HepG2 (cell line): Measurements from ENCODE around the gene DNAAF6. TPM values are rescaled to one million over a fixed set of nuclear protein-coding genes. Genes with fewer than 3 reads are reported as not detected.

Experiments used
- ATAC-seq: fragments of 200-7000 bp; cut with Tn5 transposase; 3 replicates; pipeline ENCODE4 v1.9.1; 2020; ENCODE audit warnings: mild to moderate bottlenecking, moderate library complexity
- BruUV-seq: library from RNA; stranded (reverse); fragments of 400-500 nt; replicated peaks from 2 replicates; lab custom pipeline; 2021; lab: Mats Ljungman, UMichigan
- CTCF ChIA-PET: fragments of 300-600 bp; formaldehyde crosslinking; extraction: SDS; loops from one replicate; lab custom pipeline; 2021; ENCODE audit warnings: low total read pairs, inconsistent platforms, low intra/inter-chr PET ratio; lab: Yijun Ruan, JAX
- POLR2A ChIA-PET: fragments of 350-600 bp; sonication (Branson Sonifier 250); formaldehyde crosslinking; loops from one replicate; lab custom pipeline; 2020; ENCODE audit warnings: antibody characterized with exemption, inconsistent platforms; lab: Yijun Ruan, JAX
- DNase-seq: peaks from one replicate; pipeline ENCODE4 v3.0.0-alpha.2; 2015; ENCODE audit warnings: low spot score
- FAIRE-seq: peaks from 3 replicates; lab custom pipeline; 2011; peaks lifted over from hg19 to GRCh38; lab: Jason Lieb, UNC
- H2AFZ ChIP-seq: one replicate; pipeline ENCODE4 v1.6.1; 2011; ENCODE audit warnings: low read length, inconsistent platforms
- H3K27ac ChIP-seq: fragments of 300-600 bp; 3 replicates; pipeline ENCODE4 v1.8.0; 2011; ENCODE audit warnings: mixed run types, mild to moderate bottlenecking, mixed read lengths, low read length, inconsistent platforms; ENCODE audit not compliant: insufficient read depth; ENCODE audit errors: extremely low read length
- H3K27me3 ChIP-seq, 2 experiments: fragments of 200-600 bp in 1 of 2; 2 replicates in 1 of 2; 3 replicates in 1 of 2; pipeline versions ENCODE4 v1.6.0 to v1.8.0; 2011; ENCODE audit warnings: low read length in 2 of 2, mild to moderate bottlenecking in 2 of 2, moderate library complexity in 2 of 2, inconsistent platforms in 1 of 2; ENCODE audit not compliant: insufficient read depth in 2 of 2, control insufficient read depth in 1 of 2
- H3K36me3 ChIP-seq, 2 experiments: fragments of 200-600 bp in 1 of 2; replicated peaks in 1 of 2; 2 replicates in 1 of 2; 3 replicates in 1 of 2; pipeline versions ENCODE4 v1.5.1 to v1.8.0; 2011; ENCODE audit warnings: low read length in 2 of 2, inconsistent platforms in 1 of 2; ENCODE audit not compliant: insufficient read depth in 2 of 2, control insufficient read depth in 1 of 2
- H3K4me1 ChIP-seq: 2 replicates; pipeline ENCODE4 v1.5.1; 2012; ENCODE audit warnings: low read length, inconsistent platforms; ENCODE audit not compliant: insufficient read depth
- H3K4me2 ChIP-seq: 2 replicates; pipeline ENCODE4 v1.6.0; 2011; ENCODE audit warnings: low read depth, low read length, inconsistent platforms
- H3K4me3 ChIP-seq, 3 experiments: fragments of 200-600 bp in 1 of 3; sonication (generic), shearing (Covaris generic) in 1 of 3; replicated peaks in 1 of 3; 2 replicates each; pipeline ENCODE4 v1.5.1; 2011 to 2016; ENCODE audit warnings: low read length in 3 of 3, inconsistent platforms in 2 of 3, low read depth in 2 of 3, mild to moderate bottlenecking in 2 of 3, control low read depth in 1 of 3, mixed read lengths in 1 of 3; ENCODE audit not compliant: insufficient read depth in 1 of 3
- H3K79me2 ChIP-seq: one replicate; pipeline ENCODE4 v1.6.1; 2011; ENCODE audit warnings: low read length, inconsistent platforms; ENCODE audit not compliant: insufficient read depth
- H3K9ac ChIP-seq: 2 replicates; pipeline ENCODE4 v1.6.0; 2011; ENCODE audit warnings: mild to moderate bottlenecking, low read depth, low read length, inconsistent platforms; ENCODE audit not compliant: insufficient read depth
- H3K9me3 ChIP-seq: 2 replicates; pipeline ENCODE4 v1.5.1; 2012; ENCODE audit warnings: mild to moderate bottlenecking, low read length
- H4K20me1 ChIP-seq: 2 replicates; pipeline ENCODE4 v1.6.0; 2011; ENCODE audit warnings: inconsistent platforms, mild to moderate bottlenecking, low read length, moderate library complexity; ENCODE audit not compliant: insufficient read depth
- ATF7 ChIP-seq, 2 experiments: fragments of 450-650 bp in 1 of 2; sonication (generic) in 1 of 2; formaldehyde crosslinking in 1 of 2; IDR thresholded peaks; 2 replicates each; pipeline versions ENCODE4 v1.4.0 to v1.6.1; 2016 to 2020; ENCODE audit warnings: antibody characterized with exemption in 1 of 2, mild to moderate bottlenecking in 1 of 2, missing genetic modification reagents in 1 of 2
- ZNF468 ChIP-seq: sonication (generic); formaldehyde crosslinking; IDR thresholded peaks from 2 replicates; pipeline ENCODE4 v1.8.0; 2022; ENCODE audit warnings: mild to moderate bottlenecking, moderate library complexity, missing genetic modification reagents
- WGBS: methylation state at CpG from one replicate; pipeline ENCODE4 v1.1.6; 2017; ENCODE audit warnings: low lambda C conversion rate; 5-methylcytosine and 5-hydroxymethylcytosine counted together
- in situ Hi-C: cut with HindIII; loops from 2 replicates; pipeline ENCODE4 v1.10.0; 2017; ENCODE audit warnings: low pct_unique_long_range_greater_than_20kb; ENCODE audit not compliant: extremely low pct_ligation_motif_present
- intact Hi-C: fragments of 100-400 bp; cut with micrococcal nuclease; formaldehyde crosslinking; loops from one replicate; pipeline ENCODE4 v1.10.0; 2022; ENCODE audit not compliant: unreplicated experiment
- polyA plus RNA-seq, 8 experiments: library from polyadenylated mRNA; depleted of rRNA in 3 of 8; stranded (reverse) in 7 of 8; unstranded in 1 of 8; fragments of >200 nt; fragmentation: Illumina TruSeq in 4 of 8; extraction: Trizol in 4 of 8; gene quantifications; 2 replicates each; pipeline versions ENCODE4 v1.2.1 to v1.2.3, GENCODE V29; 2011 to 2016; ENCODE audit warnings: low read depth in 4 of 8, missing spikeins in 1 of 8, mixed read lengths in 1 of 8; ENCODE audit not compliant: insufficient read depth in 1 of 8
- total RNA-seq, 5 experiments: library from RNA; depleted of rRNA; stranded (reverse); fragments of >200 nt; fragmentation: Illumina TruSeq; extraction: Trizol; gene quantifications; 2 replicates each; pipeline ENCODE4 v1.2.3, GENCODE V29; 2016; ENCODE audit warnings: low read depth in 1 of 5
- TF ChIP-seq, protein P1 (sequence below): sonication (generic); formaldehyde crosslinking; IDR thresholded peaks from 2 replicates; pipeline ENCODE4 v1.8.0; 2022; ENCODE audit warnings: mild to moderate bottlenecking, missing genetic modification reagents, moderate library complexity

DNAAF6 gene
- total and polyA plus RNA-seq, 2 of the 13 experiments (the other 11 are each of a cell fraction or from before 2014, with no cell fraction given), result not detected

DNA sequence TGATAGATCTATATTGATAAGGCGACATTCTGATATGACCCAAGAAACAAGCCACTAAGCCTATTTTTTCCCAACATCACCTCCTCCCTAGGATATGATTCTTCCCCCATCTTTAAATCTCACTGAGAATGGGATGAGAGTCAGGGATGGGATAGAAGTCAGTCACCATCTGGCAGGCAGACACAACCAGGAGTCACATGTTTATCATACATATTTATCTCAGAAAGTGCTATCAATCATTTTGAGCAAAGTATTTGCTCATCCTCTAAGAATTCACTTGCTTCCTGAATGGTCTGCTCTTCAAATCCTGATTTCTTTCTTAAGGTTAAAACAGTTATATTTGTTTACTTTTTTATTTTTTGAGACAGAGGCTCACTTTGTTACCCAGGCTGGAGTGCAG, 20.3 kb downstream of the DNAAF6 start:
- no peak for DNase-seq
- no peak for FAIRE-seq
- no peak overlapping the region for H3K9ac ChIP-seq
- no peaks in the 10 kb centered on the region for H3K4me1 ChIP-seq
- no peak for TF ChIP-seq ZNF468 (CRISPR knock-in tag)
- intact Hi-C loops, result loop anchor here (5.0 kb wide), 1 partner anchor 376 kb away; no protein-coding TSS in a partner anchor
- no peak overlapping the region for H3K4me2 ChIP-seq
- WGBS, result 10% methylated on average over 1 of the region's 1 CpG
- H3K27me3 ChIP-seq, result no peaks in the 10 kb centered on the region
- no peak overlapping the region for H2AFZ ChIP-seq
- BruUV-seq, result no TSS peak
- H3K36me3 ChIP-seq, result no peaks in the 10 kb centered on the region
- ChIA-PET POLR2A (no interaction called here), CTCF (no interaction called here)
- H3K4me3 ChIP-seq, result no peak overlapping the region
- H3K27ac ChIP-seq, result no peak overlapping the region
- in situ Hi-C loops, result no loop called here
- H3K9me3 ChIP-seq, result no peaks in the 10 kb centered on the region
- no peak for ATAC-seq
- H3K79me2 ChIP-seq, result no peaks in the 10 kb centered on the region
- H4K20me1 ChIP-seq, result no peaks in the 10 kb centered on the region

DNA sequence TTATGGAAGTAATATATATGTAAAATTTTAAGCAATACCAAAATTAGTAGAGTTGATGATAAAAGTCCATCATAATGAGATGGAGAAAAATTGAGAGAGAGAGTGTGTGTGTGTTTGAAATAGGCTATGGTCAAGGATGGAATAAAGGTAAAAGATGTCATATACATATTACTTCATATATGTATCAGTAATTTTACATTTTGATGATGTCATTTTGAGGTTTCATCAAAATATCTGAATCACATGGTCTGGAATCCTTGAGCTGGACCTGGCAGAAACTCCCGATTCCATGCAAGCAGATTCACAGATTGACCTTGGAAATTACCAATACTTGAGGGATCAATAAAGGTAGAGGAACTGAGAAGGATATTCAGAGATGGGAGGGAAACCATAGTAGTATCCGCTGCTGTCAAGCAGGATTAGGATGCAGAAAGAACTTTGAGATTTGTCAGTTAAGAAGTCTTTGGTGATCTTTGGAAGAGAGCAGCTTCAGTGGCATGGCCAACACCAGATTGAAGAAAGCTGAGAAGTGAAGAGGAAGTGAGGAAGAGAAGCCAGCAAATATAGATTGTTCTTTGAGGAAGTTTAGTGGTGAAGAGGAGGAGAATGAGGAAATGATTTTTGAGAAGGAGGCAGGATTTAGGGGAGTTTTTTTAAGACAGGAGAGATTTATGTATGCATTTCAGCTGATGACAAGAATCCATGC, 21.5 kb downstream of the DNAAF6 start:
- Histone ChIP-seq H3K4me2 (no peak overlapping the region), H3K27ac (no peak overlapping the region), H3K79me2 (no peaks in the 10 kb centered on the region), H3K4me3 (no peak overlapping the region)
- CTCF ChIA-PET, result no interaction called here
- TF ChIP-seq, protein P1, sequence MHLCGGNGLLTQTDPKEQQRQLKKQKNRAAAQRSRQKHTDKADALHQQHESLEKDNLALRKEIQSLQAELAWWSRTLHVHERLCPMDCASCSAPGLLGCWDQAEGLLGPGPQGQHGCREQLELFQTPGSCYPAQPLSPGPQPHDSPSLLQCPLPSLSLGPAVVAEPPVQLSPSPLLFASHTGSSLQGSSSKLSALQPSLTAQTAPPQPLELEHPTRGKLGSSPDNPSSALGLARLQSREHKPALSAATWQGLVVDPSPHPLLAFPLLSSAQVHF (CRISPR knock-in tag), result no peak
- TF ChIP-seq ATF7 (IDR thresholded peaks at IDR 0.05), result peak; percentile 79
- TF ChIP-seq ATF7 (CRISPR knock-in tag; IDR thresholded peaks at IDR 0.05), result no peak
- TF ChIP-seq, all 625 proteins: peak for 1
- intact Hi-C loops, result loop anchor here (5.0 kb wide), 1 partner anchor 374 kb away; no protein-coding TSS in a partner anchor
- Histone ChIP-seq H3K27me3 (no peaks in the 10 kb centered on the region), H3K9ac (no peak overlapping the region), H4K20me1 (no peaks in the 10 kb centered on the region), H3K36me3 (no peaks in the 10 kb centered on the region), H2AFZ (no peak overlapping the region), H3K4me1 (no peaks in the 10 kb centered on the region), H3K9me3 (no peaks in the 10 kb centered on the region)
- in situ Hi-C loops, result no loop called here
- no TSS peak for BruUV-seq
- 0% methylated on average over 2 of the region's 2 CpGs for WGBS
- no peak for DNase-seq
- ATAC-seq, result no peak
- POLR2A ChIA-PET, result no interaction called here
- no peak for FAIRE-seq
